Smooth muscle cell of the brain vasculature (primary cell): ENCODE results near the gene LITAF.
"Not testable (repeated sequence)": the region's sequence is repeated elsewhere in the genome, so short reads cannot be mapped to it uniquely, and the experiment has no call there.

Experiments
- DNase-seq: peaks from one replicate; pipeline ENCODE4 v3.0.0-alpha.2; 2012; ENCODE audit warnings: low read depth, low spot score

Gene LITAF

GRCh38 chr16:11521055-11521454 is 65.7 kb downstream of the LITAF start:
- no peak for DNase-seq

- DNase-seq, result no peak
Measured at GRCh38 chr16:11520442-11520841, 66.3 kb downstream of the LITAF start.

- DNase-seq, result no peak
Measured at GRCh38 chr16:11517961-11518360, 68.8 kb downstream of the LITAF start.

- DNase-seq, result no peak
Measured at GRCh38 chr16:11515540-11516430, 70.9 kb downstream of the LITAF start.

GRCh38 chr16:11514283-11514682 is 72.4 kb downstream of the LITAF start:
- no peak for DNase-seq

GRCh38 chr16:11513366-11513765 is 73.4 kb downstream of the LITAF start:
- DNase-seq, result not testable (repeated sequence)

- no peak for DNase-seq
Measured at GRCh38 chr16:11511801-11512200, 74.9 kb downstream of the LITAF start.

- no peak for DNase-seq
Measured at GRCh38 chr16:11511328-11511727, 75.4 kb downstream of the LITAF start.

GRCh38 chr16:11510178-11510973 is 76.3 kb downstream of the LITAF start:
- no peak for DNase-seq

- DNase-seq, result no peak
Measured at GRCh38 chr16:11507991-11508390, 78.7 kb downstream of the LITAF start.

GRCh38 chr16:11507350-11507749 is 79.4 kb downstream of the LITAF start:
- DNase-seq, result no peak

GRCh38 chr16:11506741-11507305 is 79.9 kb downstream of the LITAF start:
- no peak for DNase-seq

GRCh38 chr16:11504261-11504660 is 82.5 kb downstream of the LITAF start:
- not testable (repeated sequence) for DNase-seq

GRCh38 chr16:11503566-11503965 is 83.2 kb downstream of the LITAF start:
- no peak for DNase-seq

GRCh38 chr16:11502239-11502638 is 84.5 kb downstream of the LITAF start:
- DNase-seq, result no peak

GRCh38 chr16:11501632-11502031 is 85.1 kb downstream of the LITAF start:
- no peak for DNase-seq

- DNase-seq, result no peak
Measured at GRCh38 chr16:11500700-11501346, 85.9 kb downstream of the LITAF start.

- no peak for DNase-seq
Measured at GRCh38 chr16:11499295-11500089, 87.2 kb downstream of the LITAF start.

GRCh38 chr16:11498683-11499082 is 88.0 kb downstream of the LITAF start:
- DNase-seq, result no peak

GRCh38 chr16:11497851-11498289 is 88.8 kb downstream of the LITAF start:
- DNase-seq, result peak; percentile 43
